ENCODE results near the gene CRKL. TPM values are rescaled to one million over a fixed set of nuclear protein-coding genes. Genes with fewer than 3 reads are reported as not detected.

The CRKL gene
- polyA plus RNA-seq, 1 donor: 50.4 TPM

GRCh38 chr22:20997536-20998257 is 80.5 kb downstream of the CRKL start:
- DNase-seq: no peak

- no peak for DNase-seq
These were observed 81.5 kb downstream of the CRKL start for GRCh38 chr22:20998411-20999336.

- DNase-seq: no peak
These were observed 82.4 kb downstream of the CRKL start for GRCh38 chr22:20999350-21000206.

GRCh38 chr22:21000207-21000986 is 83.2 kb downstream of the CRKL start:
- no peak for DNase-seq

GRCh38 chr22:21000987-21001600 is 83.9 kb downstream of the CRKL start:
- no peak for DNase-seq

GRCh38 chr22:21001601-21002325 is 84.6 kb downstream of the CRKL start, which contains the start of gene THAP7:
TSS of gene THAP7 (minus strand) at chr22:21002118. CDS start at chr22:21001911, 207 bp downstream.
- DNase-seq: peak; percentile 98

Other genes starting within 250 kb of the CRKL start
- gene SERPIND1, start 143.3 kb upstream of the CRKL start, polyA plus RNA-seq (ENCODE audit: insufficient read length): 0.08 TPM
- 34.2 TPM for gene PI4KA, start 58.6 kb upstream of the CRKL start, polyA plus RNA-seq (ENCODE audit: insufficient read length)
- 22.6 TPM for gene SNAP29, start 58.4 kb upstream of the CRKL start, polyA plus RNA-seq (ENCODE audit: insufficient read length)
- 0.45 TPM for gene AIFM3, start 49.8 kb downstream of the CRKL start, polyA plus RNA-seq (ENCODE audit: insufficient read length)
- gene LZTR1, start 64.9 kb downstream of the CRKL start, polyA plus RNA-seq (ENCODE audit: insufficient read length): 42.8 TPM
- 19.8 TPM for gene THAP7, start 84.7 kb downstream of the CRKL start, polyA plus RNA-seq (ENCODE audit: insufficient read length)
- gene P2RX6, start 97.8 kb downstream of the CRKL start, polyA plus RNA-seq (ENCODE audit: insufficient read length): 28.1 TPM
- 1.3 TPM for gene SLC7A4, start 115.2 kb downstream of the CRKL start, polyA plus RNA-seq (ENCODE audit: insufficient read length)
- gene LRRC74B, start 128.5 kb downstream of the CRKL start, polyA plus RNA-seq (ENCODE audit: insufficient read length): 0.09 TPM

Data from hindlimb muscle (tissue), 1 donor.